Activated CD8-positive, alpha-beta memory T cell treated with anti-CD3 and anti-CD28 coated beads, Interleukin-2, amount 50 U/mL, for 4 hours (primary cell): ENCODE measurements around the gene PRR22.
"Not testable (repeated sequence)": the region's sequence is repeated elsewhere in the genome, so short reads cannot be mapped to it uniquely, and the experiment has no call there.

Experiments used
- DNase-seq: peaks from one replicate; pipeline ENCODE4 v3.0.0-alpha.2; 2020

Gene PRR22

GRCh38 chr19:5743630-5744029, 40.9 kb downstream of the PRR22 start:
- DNase-seq: no peak

- DNase-seq: no peak
Observed at GRCh38 chr19:5742051-5742450, 42.5 kb downstream of the PRR22 start.

GRCh38 chr19:5738423-5738822, 46.1 kb downstream of the PRR22 start:
- no peak for DNase-seq

GRCh38 chr19:5733172-5733571, 51.4 kb downstream of the PRR22 start:
- DNase-seq: not testable (repeated sequence)
